Left lobe of liver (tissue), 2 donors: ENCODE data around the gene ZNF446. TPM values are rescaled to one million over a fixed set of nuclear protein-coding genes. Genes with fewer than 3 reads are reported as not detected.
"Not testable (repeated sequence)": the region's sequence is repeated elsewhere in the genome, so short reads cannot be mapped to it uniquely, and the experiment has no call there.

ENCODE experiments used
- ATAC-seq: fragments of 200-7000 bp; cut with Tn5 transposase; one replicate; pipeline ENCODE4 v1.9.1; 2020; ENCODE audit warnings: mild to moderate bottlenecking, moderate library complexity
- DNase-seq: peaks from one replicate; pipeline ENCODE4 v3.0.0-alpha.2; 2020; ENCODE audit warnings: low spot score
- total RNA-seq: library from RNA; stranded (reverse); gene quantifications from one replicate; pipeline ENCODE4 v1.2.1, GENCODE V29; 2021
- donor health status: DM: no; HTN: no; CAD: no; lungs with moderate emphysema.
- donor health status: DM: no; HTN: yes; CAD: no.

The ZNF446 gene
- total RNA-seq, 1 donor from 2014 or later = 2.4 TPM

GRCh38 chr19:58498316-58499020 lies 22.3 kb downstream of the ZNF446 start:
- ATAC-seq (peak; percentile 4), DNase-seq (peak; percentile 71)

- peak; percentile 100 for DNase-seq
- peak; percentile 85 for ATAC-seq
Measured at GRCh38 chr19:58499021-58499927, 23.1 kb downstream of the ZNF446 start.

GRCh38 chr19:58500242-58500641 lies 24.1 kb downstream of the ZNF446 start:
- peak; percentile 56 for DNase-seq
- no peak for ATAC-seq

- ATAC-seq, DNase-seq: not testable (repeated sequence)
Measured at GRCh38 chr19:58507602-58508223, 31.6 kb downstream of the ZNF446 start.

GRCh38 chr19:58509731-58510083 lies 33.6 kb downstream of the ZNF446 start:
- ATAC-seq (no peak), DNase-seq (no peak)

- ATAC-seq (peak; percentile 37), DNase-seq (peak; percentile 75)
Measured at GRCh38 chr19:58510084-58510862, 34.1 kb downstream of the ZNF446 start.

GRCh38 chr19:58511353-58512208 lies 35.4 kb downstream of the ZNF446 start, which contains the start of gene SLC27A5:
Gene SLC27A5 (minus strand): TSS chr19:58511992. CDS start chr19:58511955, 37 bp downstream.
- DNase-seq = peak; percentile 96
- ATAC-seq = peak; percentile 75

GRCh38 chr19:58513213-58513693 lies 37.1 kb downstream of the ZNF446 start:
- DNase-seq = no peak
- ATAC-seq = peak; percentile 1

- peak; percentile 94 for DNase-seq
- peak; percentile 70 for ATAC-seq
Measured at GRCh38 chr19:58513694-58514563, 37.8 kb downstream of the ZNF446 start.

- DNase-seq = peak; percentile 48
Measured at GRCh38 chr19:58514564-58515022, 38.4 kb downstream of the ZNF446 start.

GRCh38 chr19:58515259-58515658 lies 39.1 kb downstream of the ZNF446 start:
- no peak for DNase-seq

More at GRCh38 chr19:58514564-58515022, 38.4 kb downstream of the ZNF446 start:
- ATAC-seq = no peak

GRCh38 chr19:58516246-58516836 lies 40.2 kb downstream of the ZNF446 start:
- no peak for ATAC-seq
- no peak for DNase-seq

More at GRCh38 chr19:58515259-58515658, 39.1 kb downstream of the ZNF446 start:
- ATAC-seq = no peak

GRCh38 chr19:58516964-58517833 lies 41.0 kb downstream of the ZNF446 start:
- ATAC-seq = no peak
- no peak for DNase-seq

GRCh38 chr19:58518256-58519086 lies 42.3 kb downstream of the ZNF446 start:
- ATAC-seq (no peak), DNase-seq (no peak)

GRCh38 chr19:58519087-58519354 lies 42.9 kb downstream of the ZNF446 start:
- ATAC-seq (peak; percentile 57), DNase-seq (peak; percentile 69)
